Thyroid gland (tissue), 4 donors: ENCODE results near the gene STOML3.

Source experiments
- CTCF ChIP-seq, 6 experiments: fragments of 200-600 bp in 3 of 6; fragments of 450-650 bp in 3 of 6; sonication (generic) in 3 of 6; IDR thresholded peaks; one replicate each; pipeline ENCODE4 v1.5.1; 2016 to 2019; ENCODE audit warnings: antibody characterized with exemption in 6 of 6, mild to moderate bottlenecking in 2 of 6, inconsistent platforms in 1 of 6, moderate library complexity in 1 of 6
- POLR2A ChIP-seq, 2 donors: fragments of 450-650 bp; IDR thresholded peaks; one replicate each; pipeline ENCODE4 v1.6.1; 2017; ENCODE audit warnings: antibody characterized with exemption in 2 of 2, mild to moderate bottlenecking in 2 of 2, moderate library complexity in 1 of 2

GRCh38 chr13:39035204-39035603 lies 44.6 kb upstream of the STOML3 start:
- TF ChIP-seq POLR2A (IDR thresholded peaks at IDR 0.05) (no peak), CTCF (IDR thresholded peaks at IDR 0.05) (no peak)
